Loucy (cell line): ENCODE results near the gene MMAB.
A peak's percentile ranks its signal among the peaks of the same experiment; 100 is the strongest.

Experiments used
- H2AFZ ChIP-seq: fragments of 200-600 bp; sonication (generic); 2 replicates; pipeline ENCODE4 v1.6.0; 2016; ENCODE audit warnings: antibody characterized with exemption, mild to moderate bottlenecking, low read length, moderate library complexity
- H3F3A ChIP-seq: fragments of 200-600 bp; 2 replicates; pipeline ENCODE4 v1.6.0; 2016; ENCODE audit warnings: antibody characterized with exemption, low read depth, mild to moderate bottlenecking
- H3K27me3 ChIP-seq: fragments of 200-600 bp; sonication (generic); 2 replicates; pipeline ENCODE4 v1.6.1; 2014; ENCODE audit warnings: low read length, mild to moderate bottlenecking; ENCODE audit not compliant: insufficient read depth, poor library complexity, severe bottlenecking
- H3K36me3 ChIP-seq: fragments of 200-600 bp; sonication (generic); 2 replicates; pipeline ENCODE4 v1.6.1; 2016; ENCODE audit warnings: low read length; ENCODE audit not compliant: insufficient read depth
- H3K4me1 ChIP-seq: fragments of 200-600 bp; sonication (generic); 2 replicates; pipeline ENCODE4 v1.5.1; 2014; ENCODE audit warnings: low read length, mild to moderate bottlenecking; ENCODE audit not compliant: insufficient read depth, poor library complexity, severe bottlenecking
- H3K4me2 ChIP-seq: fragments of 200-600 bp; sonication (generic); 2 replicates; pipeline ENCODE4 v1.6.0; 2014; ENCODE audit warnings: antibody characterized with exemption, low read length, low read depth, mild to moderate bottlenecking; ENCODE audit not compliant: poor library complexity, severe bottlenecking
- H3K4me3 ChIP-seq: fragments of 200-600 bp; sonication (generic); 2 replicates; pipeline ENCODE4 v1.5.1; 2014; ENCODE audit warnings: low read length, mild to moderate bottlenecking, mixed read lengths; ENCODE audit not compliant: poor library complexity, severe bottlenecking
- H3K79me2 ChIP-seq: fragments of 200-600 bp; sonication (generic); 2 replicates; pipeline ENCODE4 v1.6.1; 2014; ENCODE audit warnings: low read length; ENCODE audit not compliant: insufficient read depth
- H3K9ac ChIP-seq: fragments of 200-600 bp; sonication (generic); 2 replicates; pipeline ENCODE4 v1.6.0; 2014; ENCODE audit warnings: mild to moderate bottlenecking, low read depth, low read length, moderate library complexity; ENCODE audit not compliant: poor library complexity, severe bottlenecking
- H3K9me2 ChIP-seq: fragments of 200-600 bp; sonication (generic); replicated peaks from 2 replicates; pipeline ENCODE4 v1.6.1; 2016; ENCODE audit warnings: low read depth, low read length, mixed read lengths
- H3K9me3 ChIP-seq: fragments of 200-600 bp; sonication (generic); 2 replicates; pipeline ENCODE4 v1.6.1; 2014; ENCODE audit warnings: mild to moderate bottlenecking, antibody characterized with exemption, low read length, low read depth; ENCODE audit not compliant: insufficient read depth
- H4K20me1 ChIP-seq: fragments of 200-600 bp; sonication (generic); 2 replicates; pipeline ENCODE4 v1.6.0; 2014; ENCODE audit warnings: antibody characterized with exemption, low read length, mild to moderate bottlenecking; ENCODE audit not compliant: insufficient read depth, poor library complexity, severe bottlenecking
- CTCF ChIP-seq: fragments of 200-600 bp; sonication (generic); conservative IDR thresholded peaks from 2 replicates; pipeline ENCODE4 v1.5.1; 2014; ENCODE audit warnings: mild to moderate bottlenecking, antibody characterized with exemption, low read length
- EZH2phosphoT487 ChIP-seq: fragments of 200-600 bp; IDR thresholded peaks from 2 replicates; pipeline ENCODE4 v1.6.1; 2018; ENCODE audit warnings: antibody characterized with exemption, mild to moderate bottlenecking, moderate library complexity, borderline replicate concordance

The MMAB gene

GRCh38 chr12:109596418-109597244, 23.3 kb upstream of the MMAB start:
- Histone ChIP-seq H3K36me3 (no peaks in the 10 kb centered on the region; the same call in 1 of the 2 replicates), H4K20me1 (peaks cover 14% of the 10 kb centered on the region), H3K4me2 (no peak overlapping the region), H3K4me1 (peaks cover 19% of the 10 kb centered on the region), H3K27me3 (no peaks in the 10 kb centered on the region), H3K9me3 (no peaks in the 10 kb centered on the region), H3F3A (no peaks in the 10 kb centered on the region), H2AFZ (no peak overlapping the region), H3K4me3 (no peak overlapping the region), H3K9ac (no peak overlapping the region), H3K9me2 (no peaks in the 10 kb centered on the region), H3K79me2 (no peaks in the 10 kb centered on the region)
- no peak for TF ChIP-seq EZH2phosphoT487
- no peak for TF ChIP-seq CTCF

DNA sequence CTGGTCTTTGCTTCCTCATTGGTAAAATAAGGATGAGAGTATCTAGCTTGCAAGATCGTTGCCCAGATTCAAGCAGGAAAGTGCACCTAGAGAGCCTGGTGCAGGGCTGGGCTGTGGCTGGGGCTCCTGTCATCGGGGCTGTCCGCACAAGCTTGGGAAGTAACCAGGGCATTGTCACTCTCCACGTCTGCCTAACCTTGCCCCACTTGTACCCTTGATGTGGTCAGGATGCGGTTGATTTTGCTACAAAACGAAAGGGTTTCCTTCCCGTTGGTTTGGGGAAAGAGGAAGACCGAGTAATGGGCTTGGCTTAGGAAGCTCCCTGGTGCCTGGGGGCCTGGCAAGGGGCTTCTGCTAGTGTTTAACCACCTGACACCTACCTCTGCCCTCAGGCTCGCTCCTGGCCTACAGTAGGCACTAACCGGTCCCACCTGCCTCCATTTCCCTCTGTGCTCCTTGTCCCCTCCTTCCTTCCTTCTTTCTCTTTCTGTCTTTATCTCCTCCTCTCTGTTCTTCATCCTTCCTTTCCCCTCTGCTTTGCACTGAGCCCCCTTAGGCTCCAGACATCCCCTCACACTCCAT, 22.1 kb upstream of the MMAB start:
- no peaks in the 10 kb centered on the region for H3K27me3 ChIP-seq
- no peak overlapping the region for H2AFZ ChIP-seq
- peaks cover 19% of the 10 kb centered on the region for H3K4me1 ChIP-seq
- H3K4me3 ChIP-seq: peak overlapping the region; percentile 12
- no peak overlapping the region for H3K9ac ChIP-seq
- no peaks in the 10 kb centered on the region for H3K9me2 ChIP-seq
- H3K36me3 ChIP-seq: no peaks in the 10 kb centered on the region; the same call in 1 of the 2 replicates
- peak overlapping the region; percentile 53 for H3K4me2 ChIP-seq
- H4K20me1 ChIP-seq: peaks cover 14% of the 10 kb centered on the region
- no peaks in the 10 kb centered on the region for H3K79me2 ChIP-seq
- no peaks in the 10 kb centered on the region for H3K9me3 ChIP-seq
- no peak for TF ChIP-seq EZH2phosphoT487
- no peaks in the 10 kb centered on the region for H3F3A ChIP-seq

- H3K27me3 ChIP-seq: no peaks in the 10 kb centered on the region
- peak overlapping the region; percentile 53 for H3K4me2 ChIP-seq
- peaks cover 14% of the 10 kb centered on the region for H4K20me1 ChIP-seq
- H3K9ac ChIP-seq: no peak overlapping the region
- no peaks in the 10 kb centered on the region; the same call in 1 of the 2 replicates for H3K36me3 ChIP-seq
- no peaks in the 10 kb centered on the region for H3K9me2 ChIP-seq
- no peaks in the 10 kb centered on the region for H3K9me3 ChIP-seq
- TF ChIP-seq CTCF (no peak), EZH2phosphoT487 (no peak)
- H3K79me2 ChIP-seq: no peaks in the 10 kb centered on the region
- H3F3A ChIP-seq: no peaks in the 10 kb centered on the region
- no peak overlapping the region for H2AFZ ChIP-seq
- H3K4me1 ChIP-seq: peaks cover 19% of the 10 kb centered on the region
- H3K4me3 ChIP-seq: peak overlapping the region; percentile 12
Observed at GRCh38 chr12:109594556-109595317, 21.4 kb upstream of the MMAB start.
